Measurements from ENCODE around the gene HINFP. TPM values are rescaled to one million over a fixed set of nuclear protein-coding genes. Genes with fewer than 3 reads are reported as not detected.
"Not testable (repeated sequence)": the region's sequence is repeated elsewhere in the genome, so short reads cannot be mapped to it uniquely, and the experiment has no call there.

Gene HINFP
- polyA plus RNA-seq, 2 donors = 9.1 to 16.0 TPM

- H3K27me3 ChIP-seq (ENCODE audit: control insufficient read depth in 1 of 2, insufficient read depth in 2 of 2, low read length in 2 of 2) = no peaks in the 10 kb centered on the region
- peaks cover 18 to 34% of the 10 kb centered on the region in 2 donors for H3K36me3 ChIP-seq (ENCODE audit: control insufficient read depth in 2 of 2, insufficient read depth in 2 of 2, low read length in 1 of 2)
- no peak overlapping the region for H3K27ac ChIP-seq (ENCODE audit: low read depth in 2 of 2, low read length in 1 of 2)
- 57 to 63% methylated on average over 4 of the region's 4 CpGs for WGBS, 2 donors
- no peak overlapping the region for H3K4me3 ChIP-seq (ENCODE audit: low read depth in 1 of 2, low read length in 2 of 2)
- H3K9me3 ChIP-seq (ENCODE audit: control insufficient read depth in 2 of 2, insufficient read depth in 1 of 2, low read depth in 1 of 2, low read length in 1 of 2) = no peaks in the 10 kb centered on the region
- no peaks in the 10 kb centered on the region for H3K4me1 ChIP-seq (ENCODE audit: control insufficient read depth in 2 of 2, insufficient read depth in 2 of 2, low read length in 1 of 2)
Measured at GRCh38 chr11:119134389-119134978, 13.1 kb downstream of the HINFP start.

- not testable (repeated sequence) for H3K27me3 ChIP-seq (ENCODE audit: control insufficient read depth in 1 of 2, insufficient read depth in 2 of 2, low read length in 2 of 2); H3K36me3 ChIP-seq (ENCODE audit: control insufficient read depth in 2 of 2, insufficient read depth in 2 of 2, low read length in 1 of 2); H3K4me3 ChIP-seq (ENCODE audit: low read depth in 1 of 2, low read length in 2 of 2); H3K9me3 ChIP-seq (ENCODE audit: control insufficient read depth in 2 of 2, insufficient read depth in 1 of 2, low read depth in 1 of 2, low read length in 1 of 2); H3K27ac ChIP-seq (ENCODE audit: low read depth in 2 of 2, low read length in 1 of 2); H3K4me1 ChIP-seq (ENCODE audit: control insufficient read depth in 2 of 2, insufficient read depth in 2 of 2, low read length in 1 of 2)
- 88 to 89% methylated on average over 10 of the region's 10 CpGs for WGBS, 2 donors
Measured at GRCh38 chr11:119139276-119139675, 17.9 kb downstream of the HINFP start.

- Histone ChIP-seq H3K27ac (ENCODE audit: low read depth in 2 of 2, low read length in 1 of 2) (peak overlapping the region in 1 of 2 donors; percentile 2), H3K36me3 (ENCODE audit: control insufficient read depth in 2 of 2, insufficient read depth in 2 of 2, low read length in 1 of 2) (no peaks in the 10 kb centered on the region), H3K4me3 (ENCODE audit: low read depth in 1 of 2, low read length in 2 of 2) (no peak overlapping the region), H3K27me3 (ENCODE audit: control insufficient read depth in 1 of 2, insufficient read depth in 2 of 2, low read length in 2 of 2) (peaks cover 0 to 5% of the 10 kb centered on the region in 2 donors), H3K9me3 (ENCODE audit: control insufficient read depth in 2 of 2, insufficient read depth in 1 of 2, low read depth in 1 of 2, low read length in 1 of 2) (no peaks in the 10 kb centered on the region), H3K4me1 (ENCODE audit: control insufficient read depth in 2 of 2, insufficient read depth in 2 of 2, low read length in 1 of 2) (peaks cover 0 to 13% of the 10 kb centered on the region in 2 donors)
- WGBS, 2 donors = 19 to 22% methylated on average over 7 of the region's 7 CpGs
Measured at GRCh38 chr11:119144825-119145486, 23.6 kb downstream of the HINFP start.

- H3K4me3 ChIP-seq (ENCODE audit: low read depth in 1 of 2, low read length in 2 of 2) = no peak overlapping the region
- H3K27ac ChIP-seq (ENCODE audit: low read depth in 2 of 2, low read length in 1 of 2) = no peak overlapping the region
- WGBS, 2 donors = 43 to 51% methylated on average over 3 of the region's 3 CpGs
- no peaks in the 10 kb centered on the region for H3K36me3 ChIP-seq (ENCODE audit: control insufficient read depth in 2 of 2, insufficient read depth in 2 of 2, low read length in 1 of 2)
- peaks cover 0 to 15% of the 10 kb centered on the region in 2 donors for H3K4me1 ChIP-seq (ENCODE audit: control insufficient read depth in 2 of 2, insufficient read depth in 2 of 2, low read length in 1 of 2)
- H3K27me3 ChIP-seq (ENCODE audit: control insufficient read depth in 1 of 2, insufficient read depth in 2 of 2, low read length in 2 of 2) = peaks cover 0 to 5% of the 10 kb centered on the region in 2 donors
- no peaks in the 10 kb centered on the region for H3K9me3 ChIP-seq (ENCODE audit: control insufficient read depth in 2 of 2, insufficient read depth in 1 of 2, low read depth in 1 of 2, low read length in 1 of 2)
Measured at GRCh38 chr11:119145551-119145950, 24.2 kb downstream of the HINFP start.

- Histone ChIP-seq H3K27me3 (ENCODE audit: control insufficient read depth in 1 of 2, insufficient read depth in 2 of 2, low read length in 2 of 2) (peaks cover 0 to 5% of the 10 kb centered on the region in 2 donors), H3K4me1 (ENCODE audit: control insufficient read depth in 2 of 2, insufficient read depth in 2 of 2, low read length in 1 of 2) (peaks cover 0 to 19% of the 10 kb centered on the region in 2 donors), H3K27ac (ENCODE audit: low read depth in 2 of 2, low read length in 1 of 2) (no peak overlapping the region), H3K9me3 (ENCODE audit: control insufficient read depth in 2 of 2, insufficient read depth in 1 of 2, low read depth in 1 of 2, low read length in 1 of 2) (no peaks in the 10 kb centered on the region), H3K4me3 (ENCODE audit: low read depth in 1 of 2, low read length in 2 of 2) (no peak overlapping the region), H3K36me3 (ENCODE audit: control insufficient read depth in 2 of 2, insufficient read depth in 2 of 2, low read length in 1 of 2) (no peaks in the 10 kb centered on the region)
- WGBS, 2 donors = 51 to 58% methylated on average over 6 of the region's 6 CpGs
Measured at GRCh38 chr11:119147604-119148333, 26.4 kb downstream of the HINFP start.

- WGBS, 2 donors = 2 to 3% methylated on average over 15 to 16 of the region's 16 CpGs
- Histone ChIP-seq H3K27ac (ENCODE audit: low read depth in 2 of 2, low read length in 1 of 2) (no peak overlapping the region), H3K9me3 (ENCODE audit: control insufficient read depth in 2 of 2, insufficient read depth in 1 of 2, low read depth in 1 of 2, low read length in 1 of 2) (no peaks in the 10 kb centered on the region), H3K4me1 (ENCODE audit: control insufficient read depth in 2 of 2, insufficient read depth in 2 of 2, low read length in 1 of 2) (peaks cover 0 to 19% of the 10 kb centered on the region in 2 donors), H3K27me3 (ENCODE audit: control insufficient read depth in 1 of 2, insufficient read depth in 2 of 2, low read length in 2 of 2) (peaks cover 0 to 5% of the 10 kb centered on the region in 2 donors), H3K36me3 (ENCODE audit: control insufficient read depth in 2 of 2, insufficient read depth in 2 of 2, low read length in 1 of 2) (no peaks in the 10 kb centered on the region), H3K4me3 (ENCODE audit: low read depth in 1 of 2, low read length in 2 of 2) (peak overlapping the region; percentile 43 to 66)
Measured at GRCh38 chr11:119148720-119149017, 27.3 kb downstream of the HINFP start.

- Histone ChIP-seq H3K4me3 (ENCODE audit: low read depth in 1 of 2, low read length in 2 of 2) (peak within 1 kb of the TSS; percentile 43 to 66), H3K27me3 (ENCODE audit: control insufficient read depth in 1 of 2, insufficient read depth in 2 of 2, low read length in 2 of 2) (peaks cover 0 to 5% of the 10 kb centered on the region in 2 donors), H3K36me3 (ENCODE audit: control insufficient read depth in 2 of 2, insufficient read depth in 2 of 2, low read length in 1 of 2) (no peaks in the 10 kb centered on the region), H3K9me3 (ENCODE audit: control insufficient read depth in 2 of 2, insufficient read depth in 1 of 2, low read depth in 1 of 2, low read length in 1 of 2) (no peaks in the 10 kb centered on the region), H3K4me1 (ENCODE audit: control insufficient read depth in 2 of 2, insufficient read depth in 2 of 2, low read length in 1 of 2) (peaks cover 0 to 19% of the 10 kb centered on the region in 2 donors), H3K27ac (ENCODE audit: low read depth in 2 of 2, low read length in 1 of 2) (no peak within 1 kb of the TSS)
- 1% methylated on average over 39 to 73 of the region's 73 CpGs for WGBS, 2 donors
Measured at GRCh38 chr11:119149018-119149785, 27.8 kb downstream of the HINFP start, which contains the start of gene ABCG4. Gene ABCG4, plus strand, starts transcription at chr11:119149052. Its CDS starts 914 bp downstream, at chr11:119149966.

- H3K4me3 ChIP-seq (ENCODE audit: low read depth in 1 of 2, low read length in 2 of 2) = peak overlapping the region in 1 of 2 donors; percentile 43
- peaks cover 0 to 5% of the 10 kb centered on the region in 2 donors for H3K27me3 ChIP-seq (ENCODE audit: control insufficient read depth in 1 of 2, insufficient read depth in 2 of 2, low read length in 2 of 2)
- H3K27ac ChIP-seq (ENCODE audit: low read depth in 2 of 2, low read length in 1 of 2) = no peak overlapping the region
- 32 to 36% methylated on average over 29 to 33 of the region's 33 CpGs for WGBS, 2 donors
- peaks cover 3 to 19% of the 10 kb centered on the region in 2 donors for H3K4me1 ChIP-seq (ENCODE audit: control insufficient read depth in 2 of 2, insufficient read depth in 2 of 2, low read length in 1 of 2)
- H3K9me3 ChIP-seq (ENCODE audit: control insufficient read depth in 2 of 2, insufficient read depth in 1 of 2, low read depth in 1 of 2, low read length in 1 of 2) = no peaks in the 10 kb centered on the region
- H3K36me3 ChIP-seq (ENCODE audit: control insufficient read depth in 2 of 2, insufficient read depth in 2 of 2, low read length in 1 of 2) = no peaks in the 10 kb centered on the region
Measured at GRCh38 chr11:119149786-119150275, 28.5 kb downstream of the HINFP start.

GRCh38 chr11:119152043-119152442 is 30.7 kb downstream of the HINFP start:
- Histone ChIP-seq H3K4me1 (ENCODE audit: control insufficient read depth in 2 of 2, insufficient read depth in 2 of 2, low read length in 1 of 2) (peaks cover 3 to 22% of the 10 kb centered on the region in 2 donors), H3K9me3 (ENCODE audit: control insufficient read depth in 2 of 2, insufficient read depth in 1 of 2, low read depth in 1 of 2, low read length in 1 of 2) (no peaks in the 10 kb centered on the region), H3K27ac (ENCODE audit: low read depth in 2 of 2, low read length in 1 of 2) (no peak overlapping the region), H3K4me3 (ENCODE audit: low read depth in 1 of 2, low read length in 2 of 2) (no peak overlapping the region), H3K36me3 (ENCODE audit: control insufficient read depth in 2 of 2, insufficient read depth in 2 of 2, low read length in 1 of 2) (no peaks in the 10 kb centered on the region), H3K27me3 (ENCODE audit: control insufficient read depth in 1 of 2, insufficient read depth in 2 of 2, low read length in 2 of 2) (peaks cover 0 to 5% of the 10 kb centered on the region in 2 donors)
- WGBS, 2 donors = 85 to 87% methylated on average over 9 of the region's 9 CpGs

Measured in esophagus (tissue), 2 donors.